SK-N-MC (cell line): Measurements from ENCODE around the gene TMEM175.

Source experiments
- EZH2 ChIP-seq: fragments of 200-600 bp; sonication (generic); IDR thresholded peaks from one replicate; pipeline ENCODE4 v1.6.1; 2017; ENCODE audit warnings: antibody characterized with exemption
- FOXP2 ChIP-seq: optimal IDR thresholded peaks from 2 replicates; pipeline ENCODE3; 2011; ENCODE audit warnings: mild to moderate bottlenecking, moderate library complexity; ENCODE audit not compliant: insufficient read depth; ENCODE audit errors: extremely low read length, control extremely low read depth
- POLR2AphosphoS5 ChIP-seq: IDR thresholded peaks from 2 replicates; pipeline ENCODE4 v1.6.1; 2012; ENCODE audit warnings: mild to moderate bottlenecking, low read depth, low read length, borderline replicate concordance

- TF ChIP-seq POLR2AphosphoS5, result no peak
- TF ChIP-seq EZH2, result no peak
- TF ChIP-seq FOXP2, result no peak
Observed at GRCh38 chr4:911871-912490, 20.3 kb upstream of the TMEM175 start.
